HG03095 (cell line): ENCODE measurements around the gene CLIC5.
A peak's percentile ranks its signal among the peaks of the same experiment; 100 is the strongest.

Experiments
- ATAC-seq: cut with Tn5 transposase; IDR thresholded peaks from one replicate; pipeline ENCODE4 v1.9.1; 2021; ENCODE audit warnings: moderate library complexity; ENCODE audit not compliant: unreplicated experiment

CLIC5 gene

GRCh38 chr6:46036911-46037310 is 21.3 kb upstream of the CLIC5 start:
- ATAC-seq: no peak

- ATAC-seq: no peak
Observed at GRCh38 chr6:46035242-46035641, 19.6 kb upstream of the CLIC5 start.

GRCh38 chr6:46032110-46032998 is 16.7 kb upstream of the CLIC5 start:
- no peak for ATAC-seq

GRCh38 chr6:46029602-46030001 is 13.9 kb upstream of the CLIC5 start:
- no peak for ATAC-seq

GRCh38 chr6:46026307-46026706 is 10.6 kb upstream of the CLIC5 start:
- ATAC-seq: no peak

- no peak for ATAC-seq
Observed at GRCh38 chr6:46025573-46025972, 9.9 kb upstream of the CLIC5 start.

GRCh38 chr6:46024124-46024769 is 8.6 kb upstream of the CLIC5 start:
- no peak for ATAC-seq

- ATAC-seq: no peak
Observed at GRCh38 chr6:46023216-46023915, 7.7 kb upstream of the CLIC5 start.

GRCh38 chr6:46022106-46022948 is 6.7 kb upstream of the CLIC5 start:
- no peak for ATAC-seq

- no peak for ATAC-seq
Observed at GRCh38 chr6:46017726-46018125, 2.1 kb upstream of the CLIC5 start.

- ATAC-seq: no peak
Observed at GRCh38 chr6:46016063-46016608, 476 bp upstream of the CLIC5 start.

GRCh38 chr6:46014511-46015118 is 1.0 kb downstream of the CLIC5 start:
- ATAC-seq: no peak

- ATAC-seq: no peak
Observed at GRCh38 chr6:46014046-46014445, 1.6 kb downstream of the CLIC5 start.

- no peak for ATAC-seq
Observed at GRCh38 chr6:46013639-46014038, 2.0 kb downstream of the CLIC5 start.

GRCh38 chr6:46012834-46013233 is 2.8 kb downstream of the CLIC5 start:
- no peak for ATAC-seq

- peak; percentile 96 for ATAC-seq
Observed at GRCh38 chr6:46011188-46012085, 4.2 kb downstream of the CLIC5 start.

- no peak for ATAC-seq
Observed at GRCh38 chr6:46010771-46011170, 4.9 kb downstream of the CLIC5 start.

- no peak for ATAC-seq
Observed at GRCh38 chr6:46010270-46010669, 5.4 kb downstream of the CLIC5 start.

GRCh38 chr6:46002264-46002663 is 13.4 kb downstream of the CLIC5 start:
- no peak for ATAC-seq
